Calu3 (cell line): ENCODE results near the gene ADAMTSL4. TPM values are rescaled to one million over a fixed set of nuclear protein-coding genes. Genes with fewer than 3 reads are reported as not detected.
A peak's percentile ranks its signal among the peaks of the same experiment; 100 is the strongest.
"Not testable (repeated sequence)": the region's sequence is repeated elsewhere in the genome, so short reads cannot be mapped to it uniquely, and the experiment has no call there.

Experiments used
- BruUV-seq: library from RNA; stranded (reverse); fragments of 400-500 nt; replicated peaks from 2 replicates; lab custom pipeline; 2021; lab: Mats Ljungman, UMichigan
- CTCF ChIA-PET: fragments of 300-600 bp; sonication (Branson Sonifier 250); formaldehyde crosslinking; loops from one replicate; lab custom pipeline; 2022; ENCODE audit warnings: antibody characterized with exemption; lab: Charles Lee
- DNase-seq: peaks from one replicate; pipeline ENCODE4 v3.0.0; 2022
- H3K27ac Mint-ChIP-seq: one replicate; pipeline ENCODE4 v1.8.0; 2022; ENCODE audit warnings: mixed read lengths; ENCODE audit not compliant: unreplicated experiment
- H3K27me3 Mint-ChIP-seq: one replicate; pipeline ENCODE4 v1.8.0; 2022; ENCODE audit warnings: mixed read lengths; ENCODE audit not compliant: unreplicated experiment
- H3K36me3 Mint-ChIP-seq: one replicate; pipeline ENCODE4 v1.8.0; 2022; ENCODE audit warnings: mild to moderate bottlenecking, moderate library complexity, mixed read lengths; ENCODE audit not compliant: insufficient read depth, unreplicated experiment
- H3K4me1 Mint-ChIP-seq: one replicate; pipeline ENCODE4 v1.8.0; 2022; ENCODE audit warnings: mild to moderate bottlenecking, low read depth, mixed read lengths; ENCODE audit not compliant: unreplicated experiment
- H3K4me3 Mint-ChIP-seq: one replicate; pipeline ENCODE4 v1.8.0; 2022; ENCODE audit warnings: mild to moderate bottlenecking, low read depth, moderate library complexity, mixed read lengths; ENCODE audit not compliant: unreplicated experiment
- H3K9me3 Mint-ChIP-seq: one replicate; pipeline ENCODE4 v1.8.0; 2022; ENCODE audit warnings: low read depth, mixed read lengths; ENCODE audit not compliant: unreplicated experiment
- intact Hi-C: fragments of 100-400 bp; cut with micrococcal nuclease; formaldehyde crosslinking; loops from one replicate; pipeline ENCODE4 v1.10.0; 2022; ENCODE audit not compliant: unreplicated experiment
- total RNA-seq: library from RNA; stranded (reverse); gene quantifications from 2 replicates; pipeline ENCODE4 v1.2.3, GENCODE V29; 2022
- TF ChIP-seq, protein P1 (sequence below): fragments of 200-600 bp; IDR thresholded peaks from one replicate; pipeline ENCODE4 v1.8.0; 2022; ENCODE audit warnings: antibody characterized with exemption; ENCODE audit not compliant: unreplicated experiment

Gene ADAMTSL4
- total RNA-seq, 1 experiment from 2014 or later = 1.9 TPM

DNA sequence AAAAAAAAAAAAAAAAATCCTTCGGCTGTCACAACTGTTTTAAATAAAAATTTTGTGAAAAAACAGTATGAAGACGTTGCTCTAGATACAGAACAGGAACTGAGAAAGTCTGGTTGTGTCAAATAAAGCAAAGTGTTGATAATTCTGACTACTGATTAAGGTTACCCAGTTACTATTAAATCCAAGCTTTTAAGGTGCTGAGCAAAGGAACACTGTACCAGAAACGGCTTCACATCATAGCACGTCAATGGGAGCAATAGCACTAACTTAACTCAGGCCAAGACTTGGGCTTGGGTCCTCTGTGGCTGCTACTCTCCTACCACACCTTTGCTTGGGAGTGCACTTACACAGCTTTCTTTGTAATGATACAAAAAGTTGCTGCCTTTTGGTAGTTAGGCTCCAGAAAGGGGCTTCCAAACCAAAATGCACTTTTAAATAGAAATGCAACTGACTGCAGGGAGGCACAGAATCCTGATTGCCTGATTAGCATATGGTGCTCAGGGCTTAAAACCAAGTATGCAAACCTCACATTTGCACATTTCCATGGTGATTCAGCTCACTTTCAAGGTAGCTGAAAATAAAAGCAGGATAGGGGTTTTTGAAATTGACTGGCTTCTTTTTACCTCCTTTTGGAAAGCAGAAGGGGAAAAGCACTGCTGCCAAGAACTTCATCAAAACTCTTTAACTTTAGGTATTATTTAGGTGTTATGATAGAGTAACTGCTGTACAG, 23.9 kb downstream of the ADAMTSL4 start:
- Mint-ChIP-seq H3K27ac (peak overlapping the region; percentile 87), H3K4me3 (peak overlapping the region; percentile 99), H3K4me1 (peaks cover 46% of the 10 kb centered on the region), H3K9me3 (no peaks in the 10 kb centered on the region), H3K27me3 (no peaks in the 10 kb centered on the region), H3K36me3 (peaks cover 100% of the 10 kb centered on the region)
- CTCF ChIA-PET = interaction anchor here (1.1 kb wide), 1 partner anchor 10 kb away, joined by 3 read pairs; no protein-coding TSS in a partner anchor
- TF ChIP-seq, protein P1, sequence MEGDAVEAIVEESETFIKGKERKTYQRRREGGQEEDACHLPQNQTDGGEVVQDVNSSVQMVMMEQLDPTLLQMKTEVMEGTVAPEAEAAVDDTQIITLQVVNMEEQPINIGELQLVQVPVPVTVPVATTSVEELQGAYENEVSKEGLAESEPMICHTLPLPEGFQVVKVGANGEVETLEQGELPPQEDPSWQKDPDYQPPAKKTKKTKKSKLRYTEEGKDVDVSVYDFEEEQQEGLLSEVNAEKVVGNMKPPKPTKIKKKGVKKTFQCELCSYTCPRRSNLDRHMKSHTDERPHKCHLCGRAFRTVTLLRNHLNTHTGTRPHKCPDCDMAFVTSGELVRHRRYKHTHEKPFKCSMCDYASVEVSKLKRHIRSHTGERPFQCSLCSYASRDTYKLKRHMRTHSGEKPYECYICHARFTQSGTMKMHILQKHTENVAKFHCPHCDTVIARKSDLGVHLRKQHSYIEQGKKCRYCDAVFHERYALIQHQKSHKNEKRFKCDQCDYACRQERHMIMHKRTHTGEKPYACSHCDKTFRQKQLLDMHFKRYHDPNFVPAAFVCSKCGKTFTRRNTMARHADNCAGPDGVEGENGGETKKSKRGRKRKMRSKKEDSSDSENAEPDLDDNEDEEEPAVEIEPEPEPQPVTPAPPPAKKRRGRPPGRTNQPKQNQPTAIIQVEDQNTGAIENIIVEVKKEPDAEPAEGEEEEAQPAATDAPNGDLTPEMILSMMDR = no peak
- intact Hi-C loops = no loop called here
- BruUV-seq = no TSS peak
- DNase-seq = no peak

DNA sequence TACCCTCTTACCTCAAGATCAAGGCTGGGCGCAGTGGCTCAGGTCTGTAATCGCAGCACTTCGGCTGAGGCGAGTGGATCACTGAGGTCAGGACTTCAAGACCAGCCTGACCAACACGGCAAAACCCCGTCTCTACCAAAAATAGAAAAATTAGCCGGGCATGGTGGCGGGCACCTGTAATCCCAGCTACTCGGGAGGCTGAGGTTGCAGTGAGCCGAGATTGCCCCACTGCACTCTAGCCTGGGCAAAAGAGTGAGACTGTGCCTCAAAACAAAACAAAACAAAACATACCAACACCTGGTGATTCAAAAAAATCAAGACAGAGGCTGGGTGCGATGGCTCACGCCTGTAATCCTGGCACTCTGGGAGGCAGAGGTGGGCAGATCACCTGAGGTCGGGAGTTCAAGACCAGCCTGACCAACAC, 24.5 kb downstream of the ADAMTSL4 start:
- CTCF ChIA-PET, BruUV-seq, DNase-seq, H3K9me3 Mint-ChIP-seq, H3K27me3 Mint-ChIP-seq: not testable (repeated sequence)
- Mint-ChIP-seq H3K36me3 (peaks cover 100% of the 10 kb centered on the region), H3K4me3 (peak overlapping the region; percentile 99), H3K27ac (peak overlapping the region; percentile 99), H3K4me1 (peaks cover 40% of the 10 kb centered on the region)
- intact Hi-C loops = loop anchor here (2.0 kb wide), 1 partner anchor 37 kb away; no protein-coding TSS in a partner anchor

DNA sequence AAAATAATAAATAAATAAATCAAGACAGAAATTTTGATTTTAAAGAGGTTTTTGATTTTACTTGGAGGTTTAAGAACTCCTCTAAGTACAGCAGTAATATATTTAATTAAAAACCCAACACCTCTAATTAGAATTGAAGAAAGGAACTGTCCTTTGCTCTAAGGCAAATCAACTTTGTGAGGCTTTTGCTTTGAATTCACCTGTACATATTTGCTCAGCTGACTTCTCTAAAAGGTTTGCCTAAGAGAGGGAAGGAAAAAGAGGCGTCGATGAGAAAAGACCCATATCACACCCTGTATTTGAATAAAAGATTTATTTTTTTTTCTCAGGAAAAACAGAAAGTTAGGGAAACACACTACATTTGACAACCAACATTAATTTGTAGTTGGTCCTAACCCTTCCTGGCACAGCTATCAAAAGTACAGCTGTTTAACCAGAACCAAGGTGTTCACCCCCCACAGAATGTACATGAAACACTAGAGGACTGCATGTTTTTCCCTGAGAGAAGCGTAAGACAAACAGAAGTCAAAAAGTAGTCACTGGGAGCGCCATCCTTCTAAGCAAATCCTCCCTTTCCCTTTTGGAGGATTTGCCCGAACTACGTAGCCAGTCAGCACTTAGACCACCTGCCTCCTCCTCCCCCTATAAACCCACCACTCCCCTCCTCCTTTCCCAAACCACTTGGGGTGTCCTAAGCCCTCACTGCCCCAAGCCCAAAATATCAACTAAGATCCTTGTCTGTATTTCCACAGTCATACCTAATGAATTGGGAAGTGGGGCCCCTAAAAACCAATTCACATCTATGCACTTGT, 25.3 kb downstream of the ADAMTSL4 start:
- Mint-ChIP-seq H3K9me3 (no peaks in the 10 kb centered on the region), H3K27me3 (no peaks in the 10 kb centered on the region), H3K4me1 (peaks cover 32% of the 10 kb centered on the region), H3K4me3 (peak overlapping the region; percentile 99), H3K27ac (peak overlapping the region; percentile 99), H3K36me3 (peaks cover 100% of the 10 kb centered on the region)
- BruUV-seq = no TSS peak
- TF ChIP-seq, protein P1 = no peak
- CTCF ChIA-PET = interaction anchor here (0.7 to 1.3 kb wide), 2 partner anchors 14 to 239 kb away, joined by 3 to 4 read pairs; no protein-coding TSS in a partner anchor
- intact Hi-C loops = loop anchor here (2.0 to 5.0 kb wide), 2 partner anchors 36 to 93 kb away; no protein-coding TSS in a partner anchor
- DNase-seq = no peak

DNA sequence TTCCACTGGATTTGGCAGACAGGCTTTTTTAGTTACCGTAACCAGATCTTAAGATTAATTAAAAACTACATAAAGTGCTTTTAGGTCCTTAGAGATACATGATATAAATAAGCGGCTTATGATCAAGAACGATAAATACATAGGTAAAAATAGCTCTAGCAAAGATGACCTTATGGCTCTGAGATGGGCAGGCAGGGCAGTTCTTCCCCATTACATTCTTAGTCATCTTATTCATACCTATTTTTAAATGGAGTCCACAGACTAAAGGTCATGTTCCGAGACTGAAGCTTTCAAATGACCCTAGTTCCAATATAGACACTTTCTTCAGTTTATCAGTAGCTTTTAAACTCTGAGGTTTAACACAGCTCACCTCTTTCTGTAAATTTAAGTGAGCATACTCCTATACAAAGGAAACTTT, 25.9 kb downstream of the ADAMTSL4 start:
- CTCF ChIA-PET = interaction anchor here (0.7 to 1.3 kb wide), 2 partner anchors 14 to 238 kb away, joined by 3 to 4 read pairs; no protein-coding TSS in a partner anchor
- Mint-ChIP-seq H3K36me3 (peaks cover 100% of the 10 kb centered on the region), H3K27ac (peak overlapping the region; percentile 99), H3K9me3 (no peaks in the 10 kb centered on the region), H3K4me1 (peaks cover 30% of the 10 kb centered on the region), H3K27me3 (no peaks in the 10 kb centered on the region), H3K4me3 (peak overlapping the region; percentile 99)
- DNase-seq = no peak
- intact Hi-C loops = loop anchor here (2.0 to 5.0 kb wide), 2 partner anchors 36 to 92 kb away; no protein-coding TSS in a partner anchor
- no TSS peak for BruUV-seq
- TF ChIP-seq, protein P1 = no peak
